PC-9 (cell line): ENCODE measurements around the gene PCP2. TPM values are rescaled to one million over a fixed set of nuclear protein-coding genes. Genes with fewer than 3 reads are reported as not detected.

Experiments
- BruUV-seq: library from RNA; stranded (reverse); fragments of 400-500 nt; replicated peaks from 2 replicates; lab custom pipeline; 2021; lab: Mats Ljungman, UMichigan
- CTCF ChIA-PET: fragments of 300-600 bp; sonication (Branson Sonifier 250); formaldehyde crosslinking; loops from one replicate; lab custom pipeline; 2022; ENCODE audit warnings: antibody characterized with exemption; lab: Charles Lee
- POLR2A ChIA-PET: fragments of 300-600 bp; sonication (Branson Sonifier 250); formaldehyde crosslinking; loops from one replicate; lab custom pipeline; 2022; ENCODE audit warnings: antibody characterized with exemption; ENCODE audit not compliant: unreplicated experiment; lab: Charles Lee
- DNase-seq, 2 experiments: peaks; one replicate each; pipeline versions ENCODE4 v3.0.0 to v3.0.0-alpha.2; 2015 to 2022; ENCODE audit warnings: mixed read lengths in 1 of 2
- H2AFZ ChIP-seq: fragments of 200-600 bp; sonication (generic); 2 replicates; pipeline ENCODE4 v1.8.1; 2017; ENCODE audit warnings: antibody characterized with exemption
- H3F3A ChIP-seq: fragments of 200-600 bp; sonication (generic); 2 replicates; pipeline ENCODE4 v1.8.1; 2017; ENCODE audit warnings: antibody characterized with exemption, mild to moderate bottlenecking, low read depth; ENCODE audit not compliant: insufficient read depth
- H3K27ac ChIP-seq: fragments of 200-600 bp; sonication (generic); 2 replicates; pipeline ENCODE4 v1.6.1; 2016; ENCODE audit warnings: mixed run types
- H3K27me3 ChIP-seq: fragments of 200-600 bp; sonication (generic); 2 replicates; pipeline ENCODE4 v1.6.1; 2016; ENCODE audit warnings: low read depth, mixed run types; ENCODE audit not compliant: insufficient read depth
- H3K36me3 ChIP-seq: fragments of 200-600 bp; sonication (generic); 2 replicates; pipeline ENCODE4 v1.6.1; 2016; ENCODE audit warnings: low read depth, mixed run types
- H3K4me1 ChIP-seq: fragments of 200-600 bp; sonication (generic); replicated peaks from 2 replicates; pipeline ENCODE4 v1.6.1; 2016; ENCODE audit warnings: mixed run types; ENCODE audit not compliant: insufficient read depth
- H3K4me2 ChIP-seq: fragments of 200-600 bp; sonication (generic); 2 replicates; pipeline ENCODE4 v1.6.1; 2017; ENCODE audit warnings: mixed run types
- H3K4me3 ChIP-seq: fragments of 200-600 bp; sonication (generic); 2 replicates; pipeline ENCODE4 v1.6.1; 2016; ENCODE audit warnings: mixed run types
- H3K79me2 ChIP-seq: fragments of 200-600 bp; sonication (generic); 2 replicates; pipeline ENCODE4 v1.6.1; 2017; ENCODE audit warnings: low read depth, mixed run types
- H3K9me2 ChIP-seq: fragments of 200-600 bp; sonication (generic); 2 replicates; pipeline ENCODE4 v1.8.1; 2017; ENCODE audit warnings: mild to moderate bottlenecking; ENCODE audit not compliant: insufficient read depth
- H3K9me3 ChIP-seq: fragments of 200-600 bp; sonication (generic); 2 replicates; pipeline ENCODE4 v1.8.1; 2016; ENCODE audit warnings: low read depth; ENCODE audit not compliant: insufficient read depth
- H4K20me1 ChIP-seq: fragments of 200-600 bp; sonication (generic); 2 replicates; pipeline ENCODE4 v1.8.1; 2017; ENCODE audit not compliant: insufficient read depth
- CTCF ChIP-seq: fragments of 200-600 bp; sonication (generic); conservative IDR thresholded peaks from 2 replicates; pipeline ENCODE4 v1.6.1; 2017; ENCODE audit warnings: mixed run types, antibody characterized with exemption, mild to moderate bottlenecking, moderate library complexity
- EZH2 ChIP-seq: fragments of 200-600 bp; sonication (generic); IDR thresholded peaks from 2 replicates; pipeline ENCODE4 v1.8.0; 2017; ENCODE audit warnings: antibody characterized with exemption, low read depth
- intact Hi-C: fragments of 100-400 bp; cut with micrococcal nuclease; formaldehyde crosslinking; loops from one replicate; pipeline ENCODE4 v1.10.0; 2022; ENCODE audit not compliant: unreplicated experiment
- microRNA-seq: library from miRNA; unstranded; fragments of <30 nt; microRNA quantifications from one replicate; pipeline ENCODE4 v1.2.0, GENCODE V29; 2021; ENCODE audit warnings: borderline number of aligned reads, borderline replicate concordance
- total RNA-seq: library from RNA; stranded (reverse); gene quantifications from 2 replicates; pipeline ENCODE4 v1.2.3, GENCODE V29; 2021

PCP2 gene
- total RNA-seq, 1 experiment from 2014 or later: 0.92 TPM

- no peaks in the 10 kb centered on the region for H4K20me1 ChIP-seq
- H2AFZ ChIP-seq: no peak overlapping the region
- H3F3A ChIP-seq: peaks cover 12% of the 10 kb centered on the region
- no peaks in the 10 kb centered on the region for H3K36me3 ChIP-seq
- peaks cover 14% of the 10 kb centered on the region for H3K4me1 ChIP-seq
- DNase-seq: no peak
- H3K9me2 ChIP-seq: no peaks in the 10 kb centered on the region
- H3K4me2 ChIP-seq: peak overlapping the region; percentile 67
- no peak for TF ChIP-seq CTCF
- TF ChIP-seq EZH2: no peak
- POLR2A ChIA-PET: no interaction called here
- BruUV-seq: no TSS peak
- no peak overlapping the region for H3K27ac ChIP-seq
- CTCF ChIA-PET: interaction anchor here (0.6 kb wide), 1 partner anchor 21 kb away, joined by 23 read pairs; no protein-coding TSS in a partner anchor
- intact Hi-C loops: no loop called here
- H3K79me2 ChIP-seq: no peaks in the 10 kb centered on the region
- H3K27me3 ChIP-seq: no peaks in the 10 kb centered on the region
- H3K4me3 ChIP-seq: no peak overlapping the region
- H3K9me3 ChIP-seq: no peaks in the 10 kb centered on the region
These were observed 43.7 kb downstream of the PCP2 start for GRCh38 chr19:7589822-7590221.

- no TSS peak for BruUV-seq
These were observed 51.1 kb downstream of the PCP2 start for GRCh38 chr19:7582446-7582845.

More at GRCh38 chr19:7582446-7582845, 51.1 kb downstream of the PCP2 start:
- H3K79me2 ChIP-seq: no peaks in the 10 kb centered on the region
- no peaks in the 10 kb centered on the region for H3K9me3 ChIP-seq
- no peak overlapping the region for H3K4me3 ChIP-seq
- H3F3A ChIP-seq: peaks cover 8% of the 10 kb centered on the region; the same call in 1 of the 2 replicates
- peaks cover 30% of the 10 kb centered on the region; the same call in 1 of the 2 replicates for H3K27me3 ChIP-seq
- H3K9me2 ChIP-seq: no peaks in the 10 kb centered on the region
- H3K4me1 ChIP-seq: no peaks in the 10 kb centered on the region; the same call in 1 of the 2 replicates
- no peaks in the 10 kb centered on the region for H3K36me3 ChIP-seq
- TF ChIP-seq CTCF (no peak), EZH2 (no peak)
- CTCF ChIA-PET: interaction anchor here (0.6 kb wide), 1 partner anchor 17 kb away, joined by 3 read pairs; no protein-coding TSS in a partner anchor
- H4K20me1 ChIP-seq: no peaks in the 10 kb centered on the region
- H3K4me2 ChIP-seq: no peak overlapping the region
- intact Hi-C loops: no loop called here
- H3K27ac ChIP-seq: no peak overlapping the region
- DNase-seq: peak; percentile 37 to 51
- POLR2A ChIA-PET: interaction anchor here (0.6 kb wide), 1 partner anchor 336 kb away, joined by 4 read pairs; no protein-coding TSS in a partner anchor
- no peak overlapping the region for H2AFZ ChIP-seq

Small RNAs within 50 kb of the gene (microRNA-seq; reads per million reads assigned to microRNA genes)
- gene MIR6792: not detected

Other genes starting within 250 kb of the PCP2 start
- 10.5 and 16.0 TPM in 2 replicates for gene PEX11G, start 144.7 kb downstream of the PCP2 start, total RNA-seq
- 60.7 and 85.3 TPM in 2 replicates for gene ZNF358, start 117.6 kb downstream of the PCP2 start, total RNA-seq
- gene MCOLN1, start 111.1 kb downstream of the PCP2 start, total RNA-seq: 10.4 and 16.0 TPM in 2 replicates
- 121 and 139 TPM in 2 replicates for gene PNPLA6, start 98.0 kb downstream of the PCP2 start, total RNA-seq
- gene CAMSAP3, start 37.9 kb downstream of the PCP2 start, total RNA-seq: 25.9 and 27.8 TPM in 2 replicates
- 44.9 and 51.3 TPM in 2 replicates for gene XAB2, start 4.2 kb downstream of the PCP2 start, total RNA-seq
- gene PET100, start 3.9 kb downstream of the PCP2 start, total RNA-seq: 149 and 222 TPM in 2 replicates
- 148 and 201 TPM in 2 replicates for gene STXBP2, start 3.4 kb upstream of the PCP2 start, total RNA-seq
- gene RETN, start 35.3 kb upstream of the PCP2 start, total RNA-seq: not detected in 2 replicates
- gene MCEMP1, start 43.4 kb upstream of the PCP2 start, total RNA-seq: not detected in 2 replicates
- gene TRAPPC5, start 47.1 kb upstream of the PCP2 start, total RNA-seq: 81.2 and 103 TPM in 2 replicates
- not detected in 2 replicates for gene FCER2, start 68.4 kb upstream of the PCP2 start, total RNA-seq
- gene CLEC4G, start 98.4 kb upstream of the PCP2 start, total RNA-seq: not detected in 2 replicates
- not detected in 2 replicates for gene CD209, start 113.8 kb upstream of the PCP2 start, total RNA-seq
- not detected in 2 replicates for gene CLEC4M, start 129.5 kb upstream of the PCP2 start, total RNA-seq
- gene EVI5L, start 196.5 kb upstream of the PCP2 start, total RNA-seq: 13.1 and 19.2 TPM in 2 replicates
- 12.9 and 20.3 TPM in 2 replicates for gene PRR36, start 240.7 kb upstream of the PCP2 start, total RNA-seq